ENCODE results near the gene FAM76B. TPM values are rescaled to one million over a fixed set of nuclear protein-coding genes. Genes with fewer than 3 reads are reported as not detected.

FAM76B gene
- total and polyA plus RNA-seq, 2 of the 13 experiments (the other 11 are each of a cell fraction or from before 2014, with no cell fraction given) = 20.2 to 24.2 TPM

DNA sequence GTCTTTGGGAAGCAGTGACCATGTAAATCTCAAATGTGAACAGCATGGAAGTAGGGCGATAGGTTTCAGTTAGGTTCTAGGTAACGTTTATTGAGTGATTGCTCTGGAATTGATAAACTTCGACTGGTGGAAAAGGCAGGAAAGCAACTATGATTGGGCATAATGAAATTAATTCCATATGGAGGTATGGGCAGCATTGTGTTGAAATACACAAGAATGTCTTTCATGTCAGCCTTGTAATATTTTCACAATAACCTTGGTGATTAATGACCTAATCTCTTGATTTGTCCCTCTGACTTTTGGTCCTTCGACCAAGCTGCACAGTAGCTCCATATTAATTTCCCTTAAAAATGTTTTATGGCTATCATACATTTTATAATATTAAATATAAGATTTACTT lies 3.5 kb upstream of the FAM76B start (continued):
- TF ChIP-seq ZNF510 (CRISPR knock-in tag; IDR thresholded peaks at IDR 0.05; ENCODE audit: low read depth) = no peak
- no peak for TF ChIP-seq SRY (CRISPR knock-in tag; IDR thresholded peaks at IDR 0.05)
- TF ChIP-seq KLF6 (CRISPR knock-in tag; IDR thresholded peaks at IDR 0.05) = no peak
- no peak for TF ChIP-seq MED8 (CRISPR knock-in tag; IDR thresholded peaks at IDR 0.05; ENCODE audit: insufficient replicate concordance)

DNA sequence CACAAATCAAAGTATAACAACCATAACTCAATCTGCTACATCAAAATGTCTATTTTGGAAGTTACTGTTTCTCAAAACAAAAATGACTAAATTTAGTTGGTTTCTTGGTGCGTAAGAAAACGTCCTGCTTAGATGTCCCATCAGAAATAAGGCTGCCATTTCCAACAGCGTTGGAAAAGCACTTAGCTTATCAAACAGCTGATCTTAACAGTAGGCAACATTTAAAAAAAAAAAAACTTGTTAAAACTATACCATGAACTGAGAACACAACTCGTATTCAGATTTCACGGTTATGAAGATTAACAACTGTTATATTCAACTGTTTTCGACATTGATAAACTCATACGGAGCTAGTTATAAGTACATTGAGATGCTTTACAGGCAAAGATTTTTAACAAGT lies 3.1 kb upstream of the FAM76B start:
- ChIA-PET CTCF (ENCODE audit: low intra/inter-chr PET ratio, low total read pairs) (no interaction called here), POLR2A (interaction anchor here (2.4 kb wide), 1 partner anchor 131 kb away, joined by 7 read pairs; the partner anchor contains the start of gene MTMR2)
- H3K36me3 ChIP-seq (replicated peaks in 1 of 2; ENCODE audit: control insufficient read depth in 1 of 2, insufficient read depth in 2 of 2, low read length in 2 of 2) = no peaks in the 10 kb centered on the region; a peak in 1 of 5 replicates
- FAIRE-seq (no peak), DNase-seq (ENCODE audit: low spot score) (no peak), ATAC-seq (no peak)
- intact Hi-C loops (cut with micrococcal nuclease; ENCODE audit: unreplicated experiment) = no loop called here
- H4K20me1 ChIP-seq (ENCODE audit: insufficient read depth, low read length) = no peaks in the 10 kb centered on the region; the same call in 1 of the 2 replicates
- no peaks in the 10 kb centered on the region; a peak in 1 of 5 replicates for H3K27me3 ChIP-seq (ENCODE audit: control insufficient read depth in 1 of 2, insufficient read depth in 2 of 2, low read length in 2 of 2)
- no peaks in the 10 kb centered on the region for H3K9me3 ChIP-seq (ENCODE audit: low read length)
- H3K9ac ChIP-seq (ENCODE audit: insufficient read depth, low read depth, low read length) = peak overlapping the region; percentile 97; the same call in 1 of the 2 replicates
- H2AFZ ChIP-seq (ENCODE audit: low read length) = no peak overlapping the region
- in situ Hi-C loops (cut with HindIII; ENCODE audit: extremely low pct_ligation_motif_present, low pct_unique_long_range_greater_than_20kb) = no loop called here
- peaks cover 57% of the 10 kb centered on the region for H3K4me1 ChIP-seq (ENCODE audit: insufficient read depth, low read length)
- BruUV-seq (replicated peaks) = no TSS peak
- H3K4me3 ChIP-seq (replicated peaks in 1 of 3; ENCODE audit: insufficient read depth in 1 of 3, low read depth in 2 of 3, low read length in 3 of 3) = peak overlapping the region in 2 of 3 experiments; percentile 87 to 96; a peak in 1 of 6 replicates
- H3K27ac ChIP-seq (ENCODE audit: extremely low read length, insufficient read depth, low read length) = no peak overlapping the region
- H3K79me2 ChIP-seq (ENCODE audit: insufficient read depth, low read length) = peaks cover 81% of the 10 kb centered on the region
- peak overlapping the region; percentile 89 for H3K4me2 ChIP-seq (ENCODE audit: low read depth, low read length)
- 95% methylated on average over 7 of the region's 7 CpGs for WGBS (ENCODE audit: low lambda C conversion rate)
- TF ChIP-seq, protein P1, sequence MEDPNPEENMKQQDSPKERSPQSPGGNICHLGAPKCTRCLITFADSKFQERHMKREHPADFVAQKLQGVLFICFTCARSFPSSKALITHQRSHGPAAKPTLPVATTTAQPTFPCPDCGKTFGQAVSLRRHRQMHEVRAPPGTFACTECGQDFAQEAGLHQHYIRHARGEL (CRISPR knock-in tag; IDR thresholded peaks at IDR 0.05) = no peak
- TF ChIP-seq ZNF407 (CRISPR knock-in tag; IDR thresholded peaks at IDR 0.05; ENCODE audit: not compliant biosample characterization) = no peak
- TF ChIP-seq ZNF546 (CRISPR knock-in tag; conservative IDR thresholded peaks at IDR 0.05) = no peak
- no peak for TF ChIP-seq ATRX (CRISPR knock-in tag; IDR thresholded peaks at IDR 0.05; ENCODE audit: borderline replicate concordance)
- TF ChIP-seq SYNCRIP (IDR thresholded peaks at IDR 0.05; ENCODE audit: insufficient read depth, low read depth, low read length) = no peak
- TF ChIP-seq ZNF512B (CRISPR knock-in tag; IDR thresholded peaks at IDR 0.05; ENCODE audit: borderline replicate concordance) = no peak
- no peak for TF ChIP-seq SETDB1 (CRISPR knock-in tag; IDR thresholded peaks at IDR 0.05; ENCODE audit: borderline replicate concordance)
- no peak for TF ChIP-seq TOE1 (CRISPR knock-in tag; IDR thresholded peaks at IDR 0.05)
